Small intestine (tissue), 7 donors: Measurements from ENCODE around the gene APP. TPM values are rescaled to one million over a fixed set of nuclear protein-coding genes. Genes with fewer than 3 reads are reported as not detected.

ENCODE experiments used
- DNase-seq, 2 donors: peaks; one replicate each; pipeline versions ENCODE4 v3.0.0 to v3.0.0-alpha.2; 2013
- FAIRE-seq: peaks from 2 replicates; lab custom pipeline; 2012; peaks lifted over from hg19 to GRCh38; lab: Jason Lieb, UNC
- H3K27ac ChIP-seq, 3 donors: one replicate each; pipeline ENCODE4 v1.5.1; 2013; ENCODE audit warnings: low read length in 2 of 3, mild to moderate bottlenecking in 2 of 3, control low read depth in 1 of 3, inconsistent platforms in 1 of 3, low read depth in 1 of 3, moderate library complexity in 1 of 3
- H3K27me3 ChIP-seq, 3 donors: one replicate each; pipeline ENCODE4 v1.6.1; 2013; ENCODE audit warnings: low read length in 3 of 3, inconsistent platforms in 1 of 3; ENCODE audit not compliant: control insufficient read depth in 3 of 3, insufficient read depth in 3 of 3
- H3K36me3 ChIP-seq, 3 donors: one replicate each; pipeline ENCODE4 v1.6.1; 2013; ENCODE audit warnings: low read length in 3 of 3, inconsistent platforms in 1 of 3, low read depth in 1 of 3, mild to moderate bottlenecking in 1 of 3, moderate library complexity in 1 of 3; ENCODE audit not compliant: control insufficient read depth in 3 of 3, insufficient read depth in 2 of 3
- H3K4me1 ChIP-seq, 3 donors: one replicate each; pipeline ENCODE4 v1.6.1; 2013; ENCODE audit warnings: low read length in 2 of 3, inconsistent platforms in 1 of 3, low read depth in 1 of 3, mild to moderate bottlenecking in 1 of 3, moderate library complexity in 1 of 3; ENCODE audit not compliant: control insufficient read depth in 3 of 3, insufficient read depth in 2 of 3
- H3K4me3 ChIP-seq, 3 donors: one replicate each; pipeline ENCODE4 v1.5.1; 2013; ENCODE audit warnings: low read length in 3 of 3, control low read depth in 1 of 3, inconsistent platforms in 1 of 3, low read depth in 1 of 3, mild to moderate bottlenecking in 1 of 3, moderate library complexity in 1 of 3
- H3K9me3 ChIP-seq, 2 donors: one replicate each; pipeline ENCODE4 v1.6.1; 2013; ENCODE audit warnings: low read depth in 1 of 2, low read length in 1 of 2; ENCODE audit not compliant: control insufficient read depth in 2 of 2, insufficient read depth in 1 of 2
- WGBS, 3 donors: extraction: QIAGEN DNeasy Blood & Tissue Kit; methylation state at CpG; one replicate each; pipeline ENCODE4 v1.1.7; 2013; 5-methylcytosine and 5-hydroxymethylcytosine counted together
- polyA plus RNA-seq, 4 donors: library from polyadenylated mRNA; stranded (reverse) in 3 of 4; unstranded in 1 of 4; fragments of 200-250 nt in 3 of 4; fragments of 120-200 nt in 1 of 4; gene quantifications; one replicate each; pipeline versions ENCODE4 v1.2.1 to v1.2.3, GENCODE V29; 2013
- donor health status: healthy with polysubstance abuse.
- donor health status: control.
- donor health status: control.
- donor health status: Bipolar disorder and iron deficiency.
- donor health status: healthy.

The APP gene
- polyA plus RNA-seq, 4 donors = 28.6 to 319 (median 124) TPM

- peak overlapping the region in 2 of 3 donors; percentile 39 to 45 for H3K27ac ChIP-seq
- DNase-seq (peak in 1 of 2 donors; percentile 63), FAIRE-seq (no peak)
- no peaks in the 10 kb centered on the region for H3K36me3 ChIP-seq
- no peaks in the 10 kb centered on the region for H3K9me3 ChIP-seq
- H3K27me3 ChIP-seq = no peaks in the 10 kb centered on the region
- peaks cover 0 to 3% (median 0%) of the 10 kb centered on the region in 3 donors for H3K4me1 ChIP-seq
- no peak overlapping the region for H3K4me3 ChIP-seq
- 34 to 71% (median 44%) methylated on average over 10 of the region's 10 CpGs for WGBS, 3 donors
These were observed 231.7 kb downstream of the APP start for GRCh38 chr21:25938658-25939395.

GRCh38 chr21:25936776-25937175, 233.8 kb downstream of the APP start:
- no peak overlapping the region for H3K27ac ChIP-seq
- no peak overlapping the region for H3K4me3 ChIP-seq
- H3K9me3 ChIP-seq = no peaks in the 10 kb centered on the region
- H3K36me3 ChIP-seq = no peaks in the 10 kb centered on the region
- DNase-seq (no peak), FAIRE-seq (no peak)
- WGBS, 3 donors = 80 to 93% (median 88%) methylated on average over 2 of the region's 2 CpGs
- peaks cover 0 to 3% (median 0%) of the 10 kb centered on the region in 3 donors for H3K4me1 ChIP-seq
- no peaks in the 10 kb centered on the region for H3K27me3 ChIP-seq

GRCh38 chr21:25934771-25935224, 235.8 kb downstream of the APP start:
- peaks cover 0 to 3% (median 0%) of the 10 kb centered on the region in 3 donors for H3K4me1 ChIP-seq
- no peaks in the 10 kb centered on the region for H3K9me3 ChIP-seq
- peak overlapping the region in 1 of 3 donors; percentile 68 for H3K27ac ChIP-seq
- FAIRE-seq = no peak
- 52 to 79% (median 61%) methylated on average over 4 of the region's 4 CpGs for WGBS, 3 donors
- H3K27me3 ChIP-seq = no peaks in the 10 kb centered on the region
- DNase-seq = peak in 1 of 2 donors; percentile 8
- H3K4me3 ChIP-seq = no peak overlapping the region
- peaks cover 0 to 4% (median 0%) of the 10 kb centered on the region in 3 donors for H3K36me3 ChIP-seq

- H3K4me1 ChIP-seq = peaks cover 0 to 3% (median 0%) of the 10 kb centered on the region in 3 donors
- no peak overlapping the region for H3K4me3 ChIP-seq
- H3K36me3 ChIP-seq = peaks cover 0 to 4% (median 0%) of the 10 kb centered on the region in 3 donors
- no peaks in the 10 kb centered on the region for H3K27me3 ChIP-seq
- no peak for DNase-seq
- WGBS, 3 donors = 91 to 99% (median 98%) methylated on average over 4 to 6 of the region's 6 CpGs
- FAIRE-seq = no peak
- H3K9me3 ChIP-seq = no peaks in the 10 kb centered on the region
- H3K27ac ChIP-seq = no peak overlapping the region
These were observed 236.4 kb downstream of the APP start for GRCh38 chr21:25934130-25934529.

GRCh38 chr21:25931765-25932164, 238.8 kb downstream of the APP start:
- H3K4me1 ChIP-seq = no peaks in the 10 kb centered on the region
- H3K27ac ChIP-seq = no peak overlapping the region
- H3K4me3 ChIP-seq = no peak overlapping the region
- DNase-seq = no peak
- no peaks in the 10 kb centered on the region for H3K9me3 ChIP-seq
- FAIRE-seq = no peak
- H3K36me3 ChIP-seq = peaks cover 0 to 6% (median 0%) of the 10 kb centered on the region in 3 donors
- H3K27me3 ChIP-seq = no peaks in the 10 kb centered on the region
- WGBS, 3 donors = 36 to 78% (median 63%) methylated on average over 3 of the region's 3 CpGs

- Histone ChIP-seq H3K4me3 (no peak overlapping the region), H3K27ac (no peak overlapping the region), H3K4me1 (peaks cover 0 to 5% (median 0%) of the 10 kb centered on the region in 3 donors), H3K9me3 (no peaks in the 10 kb centered on the region), H3K27me3 (no peaks in the 10 kb centered on the region), H3K36me3 (peaks cover 0 to 9% (median 0%) of the 10 kb centered on the region in 3 donors)
- no peak for DNase-seq
- FAIRE-seq = no peak
- 87 to 91% (median 88%) methylated on average over 9 of the region's 9 CpGs for WGBS, 3 donors
These were observed 240.6 kb downstream of the APP start for GRCh38 chr21:25929856-25930520.

- Histone ChIP-seq H3K9me3 (no peaks in the 10 kb centered on the region), H3K27me3 (no peaks in the 10 kb centered on the region), H3K4me1 (peaks cover 0 to 5% (median 0%) of the 10 kb centered on the region in 3 donors), H3K4me3 (no peak overlapping the region), H3K36me3 (peaks cover 0 to 10% (median 0%) of the 10 kb centered on the region in 3 donors), H3K27ac (peak overlapping the region in 1 of 3 donors; percentile 84)
- DNase-seq (no peak), FAIRE-seq (no peak)
- 73 to 89% (median 81%) methylated on average over 6 of the region's 6 CpGs for whole genome bisulfite sequencing, 3 donors
These were observed 243.2 kb downstream of the APP start for GRCh38 chr21:25927195-25927880.

- Histone ChIP-seq H3K27ac (peak overlapping the region in 1 of 3 donors; percentile 9), H3K9me3 (no peaks in the 10 kb centered on the region), H3K27me3 (no peaks in the 10 kb centered on the region), H3K4me1 (peaks cover 0 to 5% (median 0%) of the 10 kb centered on the region in 3 donors), H3K36me3 (peaks cover 0 to 10% (median 0%) of the 10 kb centered on the region in 3 donors), H3K4me3 (no peak overlapping the region)
- no peak for FAIRE-seq
- WGBS, 3 donors = 25 to 38% (median 36%) methylated on average over 2 of the region's 2 CpGs
- peak in 1 of 2 donors; percentile 23 for DNase-seq
These were observed 244.6 kb downstream of the APP start for GRCh38 chr21:25925936-25926335.
